HL-60/S4 treated with phorbol 12-myristate 13-acetate at 8.2 ng/mL for 4 days and 3 days (cell line): ENCODE results near the gene SPTLC3.

ENCODE experiments used
- in situ Hi-C: fragments of 300-500 bp; cut with MboI; formaldehyde crosslinking; loops from 2 replicates; pipeline ENCODE4 v1.15.0; 2022; ENCODE audit warnings: low sequenced_read_pairs

Gene SPTLC3

GRCh38 chr20:12984069-12984765 lies 24.6 kb upstream of the SPTLC3 start:
- in situ Hi-C loops, result no loop called here

DNA sequence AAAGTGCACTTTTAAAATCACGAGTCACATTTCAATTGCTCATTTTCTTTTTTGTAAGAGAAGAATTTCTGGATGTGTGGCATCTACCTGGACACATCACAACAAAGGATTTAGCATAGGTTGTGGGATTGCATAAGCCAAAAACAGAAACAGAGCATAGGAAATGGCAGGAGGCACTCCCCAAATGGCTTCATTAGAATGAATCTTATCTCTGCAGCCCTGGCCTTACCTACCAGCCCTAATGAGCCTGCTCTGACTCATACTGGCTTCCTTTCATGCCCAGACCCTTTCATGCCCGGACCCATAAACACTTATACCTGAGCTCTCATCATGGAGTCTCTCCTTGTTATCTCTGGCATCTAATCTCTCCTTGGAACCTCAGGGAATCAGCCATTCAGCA lies 23.9 kb upstream of the SPTLC3 start:
- in situ Hi-C loops, result no loop called here

GRCh38 chr20:12987261-12987660 lies 21.5 kb upstream of the SPTLC3 start:
- in situ Hi-C loops, result no loop called here

GRCh38 chr20:12989586-12990115 lies 19.1 kb upstream of the SPTLC3 start:
- in situ Hi-C loops, result no loop called here

DNA sequence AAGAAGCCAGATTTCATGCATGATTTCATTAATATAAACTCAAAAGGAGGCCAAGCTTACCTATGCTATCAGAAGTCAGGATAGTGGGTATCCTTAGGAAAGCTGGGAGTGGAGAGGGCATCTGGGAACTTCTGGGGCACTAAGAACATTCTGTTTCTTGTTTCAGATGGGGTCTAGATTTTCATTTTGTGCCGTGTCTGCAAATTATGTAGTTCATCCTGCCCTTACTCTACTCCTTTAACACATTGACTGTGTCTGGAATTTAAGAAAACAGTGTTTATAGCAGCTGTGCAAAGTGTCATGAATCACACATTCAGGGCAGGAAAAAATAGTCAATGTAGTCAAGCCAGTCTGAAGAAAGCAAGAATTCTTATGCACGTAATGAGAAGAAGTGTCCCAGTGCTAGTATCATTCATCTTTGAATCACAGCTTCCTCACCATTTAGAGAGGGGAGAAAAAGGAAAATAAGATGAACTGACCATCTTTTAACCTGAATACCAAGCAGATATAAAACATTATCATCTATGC lies 11.6 kb upstream of the SPTLC3 start:
- in situ Hi-C loops, result no loop called here

- in situ Hi-C loops, result no loop called here
Observed at GRCh38 chr20:12998046-12998445, 10.7 kb upstream of the SPTLC3 start.

GRCh38 chr20:12999201-12999600 lies 9.6 kb upstream of the SPTLC3 start:
- in situ Hi-C loops, result no loop called here

DNA sequence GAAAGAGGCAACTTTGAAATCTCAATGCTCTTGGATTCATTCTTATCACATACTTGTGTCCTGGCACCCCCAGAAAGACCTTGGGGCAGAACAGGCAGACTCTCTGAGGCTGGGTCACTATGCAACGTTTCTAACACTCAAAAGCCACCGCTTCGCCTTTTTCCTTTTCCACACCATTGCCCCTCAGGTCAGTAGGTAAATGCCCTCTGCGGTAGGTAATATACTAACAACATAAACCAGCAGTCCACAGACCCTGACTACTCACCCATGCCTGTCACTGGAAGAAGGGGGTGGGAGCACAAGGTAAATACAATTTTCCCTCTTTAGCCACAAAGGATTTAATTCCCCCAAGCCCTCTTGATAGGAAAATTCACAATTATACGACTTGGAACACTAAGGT lies 6.5 kb upstream of the SPTLC3 start:
- in situ Hi-C loops, result no loop called here

- in situ Hi-C loops, result no loop called here
Observed at GRCh38 chr20:13006825-13007224, 1.9 kb upstream of the SPTLC3 start.

- in situ Hi-C loops, result no loop called here
Observed at GRCh38 chr20:13007596-13007995, 1.2 kb upstream of the SPTLC3 start.

DNA sequence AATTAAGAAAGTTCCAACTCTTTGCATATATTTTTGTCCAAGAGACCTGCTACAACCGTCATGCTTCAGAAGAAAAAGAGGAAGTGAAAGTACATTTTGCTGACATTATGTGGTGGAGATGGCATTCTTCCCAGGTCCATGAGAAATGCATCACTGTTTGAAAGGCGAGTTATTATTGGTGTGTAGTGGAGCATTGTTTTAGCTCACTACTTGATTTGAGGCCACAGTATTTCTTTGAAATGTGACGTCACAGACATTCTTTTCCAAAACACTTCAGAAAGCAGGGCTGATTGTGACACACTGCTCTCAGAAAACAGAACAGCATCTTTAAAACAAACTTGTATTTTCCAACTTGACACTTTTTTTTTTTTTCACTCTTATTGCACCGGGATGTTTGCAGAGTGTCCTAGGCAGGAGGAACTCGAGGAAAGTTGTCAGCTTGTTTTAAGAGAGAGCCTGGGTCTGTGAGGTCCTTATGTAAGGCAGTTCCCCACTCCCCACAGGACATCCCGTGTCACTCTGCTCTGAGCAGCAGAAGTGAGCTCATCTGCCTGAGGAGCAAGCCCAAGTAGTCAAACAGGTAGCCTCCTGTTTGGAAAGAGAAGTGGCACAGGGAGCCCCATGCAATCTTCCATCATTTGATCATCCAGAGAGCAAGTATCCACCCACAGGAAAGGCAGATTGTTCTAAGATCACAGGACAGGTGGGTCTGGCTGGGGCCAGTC lies 1.1 kb downstream of the SPTLC3 start:
- in situ Hi-C loops, result no loop called here

DNA sequence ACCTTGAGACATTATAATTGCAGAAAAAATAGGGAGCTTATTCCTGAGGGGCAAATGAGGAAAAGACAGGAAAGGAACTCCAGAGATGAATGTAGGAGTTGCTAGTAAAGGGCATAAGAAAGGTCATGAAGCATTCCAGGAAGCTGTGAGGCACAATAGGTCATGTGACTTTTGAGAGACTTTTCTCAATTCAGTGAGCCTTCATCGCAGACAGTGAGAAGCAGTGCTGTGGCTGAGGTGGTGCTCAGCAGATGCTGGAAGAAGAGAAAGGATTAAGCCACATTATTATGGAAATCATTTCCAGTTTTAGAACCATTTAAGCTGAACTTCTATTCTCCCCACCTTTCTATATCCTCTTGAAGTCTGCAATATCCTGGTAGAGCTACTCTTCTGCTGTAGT lies 4.1 kb downstream of the SPTLC3 start:
- in situ Hi-C loops, result no loop called here

GRCh38 chr20:13013411-13013810 lies 4.6 kb downstream of the SPTLC3 start:
- in situ Hi-C loops, result no loop called here

GRCh38 chr20:13017235-13017634 lies 8.5 kb downstream of the SPTLC3 start:
- in situ Hi-C loops, result no loop called here

DNA sequence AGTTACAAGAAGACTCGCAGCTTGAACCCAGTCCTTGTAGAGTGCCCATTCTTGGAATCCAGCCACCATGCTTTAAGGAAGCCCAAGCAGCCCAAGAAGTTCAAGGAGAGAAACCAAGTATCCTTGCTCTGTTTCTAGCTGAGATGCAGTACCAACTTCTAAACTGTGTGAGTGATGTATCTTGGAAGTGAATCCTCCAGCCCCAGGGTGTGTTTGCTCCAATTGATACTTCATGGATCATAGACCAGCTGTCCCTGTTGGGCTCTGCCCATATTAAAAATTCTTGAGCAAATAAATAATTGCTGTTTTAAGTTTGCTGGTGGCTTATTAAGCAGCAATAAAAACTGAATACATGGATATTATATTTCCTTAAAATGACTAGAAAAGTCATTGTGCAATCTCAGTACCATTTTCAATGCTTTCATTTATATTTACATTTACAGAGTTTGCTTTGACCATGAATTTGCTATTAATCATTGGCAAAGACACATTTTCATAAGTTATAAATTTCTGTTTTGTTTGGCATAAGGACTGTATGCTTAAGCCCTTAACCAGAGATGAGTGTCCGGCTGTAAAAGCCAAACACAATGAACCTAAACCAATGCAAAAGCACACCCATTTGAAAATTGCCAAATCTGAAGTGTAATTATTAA lies 9.2 kb downstream of the SPTLC3 start:
- in situ Hi-C loops, result no loop called here

DNA sequence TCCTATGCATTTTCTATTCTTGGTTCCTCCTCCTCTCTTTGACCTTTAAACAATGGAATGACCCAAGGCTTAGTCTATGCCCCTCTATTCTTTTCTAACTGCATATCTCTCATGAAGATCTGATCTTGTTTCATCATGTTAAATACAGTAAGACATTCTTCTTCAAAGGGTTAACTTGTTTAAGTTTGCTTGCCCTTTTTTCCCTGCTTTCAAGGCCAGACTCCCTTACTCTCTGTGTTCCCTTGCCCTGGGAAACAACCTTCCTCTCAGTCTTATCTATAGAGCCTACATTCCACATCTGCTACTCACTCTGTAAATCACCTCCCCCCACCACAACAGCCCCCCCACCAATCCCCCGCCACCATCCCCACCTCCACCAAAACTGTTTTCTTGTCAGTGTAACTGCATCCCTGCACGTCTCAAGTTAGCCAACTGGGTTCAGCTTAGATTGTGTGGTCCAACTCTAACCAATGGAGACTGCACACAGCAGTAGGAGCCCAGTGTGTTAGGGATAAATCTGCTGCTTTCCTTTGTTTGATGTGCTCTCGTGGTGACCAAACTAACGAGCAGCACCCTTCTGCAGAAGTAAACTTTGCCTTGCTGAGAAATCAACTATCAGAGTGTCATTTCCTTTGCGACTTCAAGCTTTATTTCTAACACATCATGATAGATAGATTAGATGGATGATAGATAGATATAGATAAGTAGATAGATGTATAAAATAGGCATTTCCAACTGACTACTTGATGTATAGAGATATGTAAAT lies 12.6 kb downstream of the SPTLC3 start:
- in situ Hi-C loops, result no loop called here

GRCh38 chr20:13022401-13023155 lies 13.8 kb downstream of the SPTLC3 start:
- in situ Hi-C loops, result no loop called here

DNA sequence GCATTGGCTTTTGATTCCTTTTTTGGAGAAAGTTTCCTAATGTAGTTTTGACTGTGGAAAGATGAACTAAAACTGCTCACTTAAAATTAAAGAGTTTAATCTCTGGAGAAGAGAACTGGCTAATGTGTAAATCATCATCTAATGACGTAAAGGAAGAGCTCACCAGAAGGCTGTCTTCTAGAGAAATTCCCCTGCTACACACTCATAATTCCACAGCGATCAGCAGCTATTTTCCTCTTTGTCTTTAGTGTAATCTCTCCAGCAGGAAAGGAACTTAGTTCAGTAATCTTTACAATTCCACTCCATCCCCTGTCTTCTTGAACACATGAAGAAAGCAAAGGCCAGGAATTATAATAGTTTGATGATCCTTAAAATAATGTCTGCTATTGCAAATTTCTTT lies 15.8 kb downstream of the SPTLC3 start:
- in situ Hi-C loops, result no loop called here

GRCh38 chr20:13025181-13025580 lies 16.4 kb downstream of the SPTLC3 start:
- in situ Hi-C loops, result no loop called here

- in situ Hi-C loops, result no loop called here
Observed at GRCh38 chr20:13028001-13028400, 19.2 kb downstream of the SPTLC3 start.
